Left lung (tissue), 10 donors: ENCODE results near the gene CSNK1G2. TPM values are rescaled to one million over a fixed set of nuclear protein-coding genes. Genes with fewer than 3 reads are reported as not detected.

ENCODE experiments used
- ATAC-seq: fragments of 200-7000 bp; cut with Tn5 transposase; one replicate; pipeline ENCODE4 v1.9.1; 2020; ENCODE audit warnings: moderate library complexity
- DNase-seq, 4 donors: peaks; one replicate each; pipeline ENCODE4 v3.0.0-alpha.2; 2013 to 2020
- H3K27ac ChIP-seq, 2 donors: fragments of 200-600 bp; sonication (generic) in 1 of 2; one replicate each; pipeline versions ENCODE4 v1.5.0 to v1.8.0; 2020 to 2021
- H3K27me3 ChIP-seq, 2 donors: fragments of 200-600 bp; sonication (generic) in 1 of 2; one replicate each; pipeline versions ENCODE4 v1.5.0 to v1.8.0; 2020 to 2021
- H3K36me3 ChIP-seq, 2 donors: fragments of 200-600 bp; sonication (generic) in 1 of 2; one replicate each; pipeline versions ENCODE4 v1.5.0 to v1.8.0; 2020 to 2021
- H3K4me1 ChIP-seq, 2 donors: fragments of 200-600 bp; one replicate each; pipeline ENCODE4 v1.8.0; 2021
- H3K4me3 ChIP-seq, 2 donors: fragments of 200-600 bp; sonication (generic) in 1 of 2; one replicate each; pipeline versions ENCODE4 v1.5.0 to v1.8.0; 2020 to 2021; ENCODE audit warnings: mild to moderate bottlenecking in 1 of 2
- H3K9me3 ChIP-seq, 2 donors: fragments of 200-600 bp; sonication (generic) in 1 of 2; one replicate each; pipeline versions ENCODE4 v1.5.0 to v1.8.0; 2020 to 2021
- CTCF ChIP-seq, 2 donors: fragments of 200-600 bp; sonication (generic) in 1 of 2; IDR thresholded peaks; one replicate each; pipeline versions ENCODE4 v1.5.0 to v1.8.0; 2021; ENCODE audit warnings: antibody characterized with exemption in 2 of 2
- intact Hi-C, 2 donors: fragments of 100-400 bp; cut with DNase I; formaldehyde crosslinking; loops; one replicate each; pipeline versions ENCODE4 v1.11.2 to v1.14.2; 2022
- polyA plus RNA-seq, 6 donors: library from polyadenylated mRNA; unstranded; fragments of 120-200 nt; gene quantifications; one replicate each; pipeline ENCODE4 v1.2.1, GENCODE V29; 2013; ENCODE audit not compliant: insufficient read length in 6 of 6
- total RNA-seq, 2 donors: library from RNA; stranded (reverse); fragmentation: NEBNext Ultra II Directional; extraction: Animal tissue kit (Norgen Biotek cat#: 25700); gene quantifications; one replicate each; pipeline ENCODE4 v1.2.1, GENCODE V29; 2021
- donor health status: DM: no; HTN: yes; CAD: no.
- donor health status: DM: no; HTN: no; CAD: no.

CSNK1G2 gene
- total and polyA plus RNA-seq, 8 donors, result 35.6 to 64.5 (median 44.6) TPM

- DNase-seq (peak in 1 of 4 donors; percentile 81), ATAC-seq (no peak)
These were observed 29.0 kb upstream of the CSNK1G2 start for GRCh38 chr19:1911995-1912394.

GRCh38 chr19:1912760-1913505 is 28.0 kb upstream of the CSNK1G2 start:
- H3K27ac ChIP-seq, result no peak overlapping the region
- TF ChIP-seq CTCF (IDR thresholded peaks at IDR 0.05), result no peak
- no peaks in the 10 kb centered on the region for H3K9me3 ChIP-seq
- no peak overlapping the region for H3K4me3 ChIP-seq
- intact Hi-C loops, result no loop called here
- no peaks in the 10 kb centered on the region for H3K27me3 ChIP-seq
- peaks cover 0 to 54% of the 10 kb centered on the region in 2 donors for H3K36me3 ChIP-seq
- DNase-seq (no peak), ATAC-seq (no peak)
- H3K4me1 ChIP-seq, result peaks cover 6 to 33% of the 10 kb centered on the region in 2 donors

More at GRCh38 chr19:1911995-1912394, 29.0 kb upstream of the CSNK1G2 start:
- intact Hi-C loops, result no loop called here
- H3K27me3 ChIP-seq, result no peaks in the 10 kb centered on the region
- H3K4me1 ChIP-seq, result peaks cover 6 to 40% of the 10 kb centered on the region in 2 donors
- no peak for TF ChIP-seq CTCF (IDR thresholded peaks at IDR 0.05)
- H3K36me3 ChIP-seq, result peaks cover 0 to 53% of the 10 kb centered on the region in 2 donors
- no peaks in the 10 kb centered on the region for H3K9me3 ChIP-seq
- no peak overlapping the region for H3K4me3 ChIP-seq
- no peak overlapping the region for H3K27ac ChIP-seq

GRCh38 chr19:1913781-1914577 is 27.0 kb upstream of the CSNK1G2 start:
- intact Hi-C loops, result no loop called here
- ATAC-seq, result no peak
- no peak for TF ChIP-seq CTCF (IDR thresholded peaks at IDR 0.05)
- no peaks in the 10 kb centered on the region for H3K27me3 ChIP-seq
- H3K9me3 ChIP-seq, result no peaks in the 10 kb centered on the region
- H3K36me3 ChIP-seq, result peaks cover 0 to 60% of the 10 kb centered on the region in 2 donors
- H3K4me1 ChIP-seq, result peaks cover 6 to 22% of the 10 kb centered on the region in 2 donors
- H3K27ac ChIP-seq, result no peak overlapping the region
- no peak for DNase-seq
- H3K4me3 ChIP-seq, result no peak overlapping the region

GRCh38 chr19:1914826-1915341 is 26.1 kb upstream of the CSNK1G2 start:
- no peak for DNase-seq
- TF ChIP-seq CTCF (IDR thresholded peaks at IDR 0.05), result no peak
- Histone ChIP-seq H3K9me3 (no peaks in the 10 kb centered on the region), H3K27ac (no peak overlapping the region), H3K27me3 (no peaks in the 10 kb centered on the region), H3K4me3 (no peak overlapping the region), H3K36me3 (peaks cover 0 to 69% of the 10 kb centered on the region in 2 donors), H3K4me1 (peaks cover 4 to 13% of the 10 kb centered on the region in 2 donors)
- ATAC-seq, result no peak
- intact Hi-C loops, result no loop called here

GRCh38 chr19:1917146-1917545 is 23.8 kb upstream of the CSNK1G2 start:
- Histone ChIP-seq H3K27me3 (no peaks in the 10 kb centered on the region), H3K36me3 (peaks cover 0 to 86% of the 10 kb centered on the region in 2 donors), H3K4me1 (no peaks in the 10 kb centered on the region), H3K27ac (no peak overlapping the region), H3K9me3 (no peaks in the 10 kb centered on the region), H3K4me3 (no peak overlapping the region)
- no peak for TF ChIP-seq CTCF (IDR thresholded peaks at IDR 0.05)
- no peak for DNase-seq
- ATAC-seq, result no peak
- intact Hi-C loops, result no loop called here
